Activated T-helper 9 cell treated with anti-CD3 and anti-CD28 coated beads, Interleukin-2, amount 50 U/mL, for 16 hours (primary cell): Measurements from ENCODE around the gene LSG1.
"Not testable (repeated sequence)": the region's sequence is repeated elsewhere in the genome, so short reads cannot be mapped to it uniquely, and the experiment has no call there.

Source experiments
- DNase-seq: peaks from one replicate; pipeline ENCODE4 v3.0.0-alpha.2; 2020; ENCODE audit warnings: low read depth

The LSG1 gene

GRCh38 chr3:194617143-194617671 is 54.8 kb downstream of the LSG1 start:
- no peak for DNase-seq

- DNase-seq: no peak
Observed at GRCh38 chr3:194615226-194615625, 56.8 kb downstream of the LSG1 start.

- DNase-seq: no peak
Observed at GRCh38 chr3:194612221-194612620, 59.8 kb downstream of the LSG1 start.

GRCh38 chr3:194610689-194611088 is 61.3 kb downstream of the LSG1 start:
- DNase-seq: no peak

GRCh38 chr3:194609601-194610000 is 62.4 kb downstream of the LSG1 start:
- no peak for DNase-seq

GRCh38 chr3:194608981-194609380 is 63.0 kb downstream of the LSG1 start:
- DNase-seq: no peak

GRCh38 chr3:194607592-194608389 is 64.2 kb downstream of the LSG1 start:
- no peak for DNase-seq

GRCh38 chr3:194606941-194607340 is 65.0 kb downstream of the LSG1 start:
- DNase-seq: no peak

- no peak for DNase-seq
Observed at GRCh38 chr3:194606163-194606562, 65.8 kb downstream of the LSG1 start.

- DNase-seq: not testable (repeated sequence)
Observed at GRCh38 chr3:194605314-194605713, 66.7 kb downstream of the LSG1 start.

- DNase-seq: no peak
Observed at GRCh38 chr3:194604837-194605236, 67.2 kb downstream of the LSG1 start.

- no peak for DNase-seq
Observed at GRCh38 chr3:194604126-194604525, 67.9 kb downstream of the LSG1 start.

- no peak for DNase-seq
Observed at GRCh38 chr3:194602669-194603171, 69.3 kb downstream of the LSG1 start.

GRCh38 chr3:194598771-194599557 is 73.0 kb downstream of the LSG1 start:
- no peak for DNase-seq

- DNase-seq: no peak
Observed at GRCh38 chr3:194596906-194597305, 75.1 kb downstream of the LSG1 start.

- DNase-seq: no peak
Observed at GRCh38 chr3:194592798-194593752, 78.9 kb downstream of the LSG1 start.
